ENCODE data around the gene LRRC38.
"Not testable (repeated sequence)": the region's sequence is repeated elsewhere in the genome, so short reads cannot be mapped to it uniquely, and the experiment has no call there.

Gene LRRC38

GRCh38 chr1:13443335-13443979 is 70.3 kb downstream of the LRRC38 start:
- TF ChIP-seq CTCF (IDR thresholded peaks at IDR 0.05; ENCODE audit: insufficient read depth, missing control alignments): no peak
- FAIRE-seq (no peak), DNase-seq (ENCODE audit: insufficient read length, low spot score) (no peak)

GRCh38 chr1:13439104-13439783 is 74.6 kb downstream of the LRRC38 start:
- not testable (repeated sequence) for DNase-seq (ENCODE audit: insufficient read length, low spot score); FAIRE-seq

- DNase-seq (ENCODE audit: insufficient read length, low spot score) (no peak), FAIRE-seq (no peak)
- no peak for TF ChIP-seq CTCF (IDR thresholded peaks at IDR 0.05; ENCODE audit: insufficient read depth, missing control alignments)
Observed at GRCh38 chr1:13435458-13435857, 78.3 kb downstream of the LRRC38 start.

GRCh38 chr1:13433694-13434358 is 80.0 kb downstream of the LRRC38 start:
- not testable (repeated sequence) for DNase-seq (ENCODE audit: insufficient read length, low spot score); FAIRE-seq

GRCh38 chr1:13432251-13432650 is 81.6 kb downstream of the LRRC38 start:
- no peak for FAIRE-seq
- no peak for DNase-seq (ENCODE audit: insufficient read length, low spot score)
- TF ChIP-seq CTCF (IDR thresholded peaks at IDR 0.05; ENCODE audit: insufficient read depth, missing control alignments): no peak

- no peak for FAIRE-seq
- no peak for DNase-seq (ENCODE audit: insufficient read length, low spot score)
- TF ChIP-seq CTCF (IDR thresholded peaks at IDR 0.05; ENCODE audit: insufficient read depth, missing control alignments): no peak
Observed at GRCh38 chr1:13430495-13430894, 83.3 kb downstream of the LRRC38 start.

All from D721Med (cell line).